K562 (cell line): ENCODE data around the gene PIGB. TPM values are rescaled to one million over a fixed set of nuclear protein-coding genes. Genes with fewer than 3 reads are reported as not detected.
A peak's percentile ranks its signal among the peaks of the same experiment; 100 is the strongest.

ENCODE experiments used
- JUNB ChIP-seq: fragments of 450-650 bp; formaldehyde crosslinking; conservative IDR thresholded peaks from 2 replicates; pipeline ENCODE4 v1.4.0; 2020; ENCODE audit warnings: mild to moderate bottlenecking
- MAFG ChIP-seq: fragments of 450-650 bp; conservative IDR thresholded peaks from 2 replicates; pipeline ENCODE4 v1.6.1; 2016; ENCODE audit warnings: missing genetic modification characterization, missing compliant biosample characterization
- NEUROD1 ChIP-seq: fragments of 150-350 bp; IDR thresholded peaks from 2 replicates; pipeline ENCODE4 v1.6.1; 2014; ENCODE audit warnings: borderline replicate concordance, low read length, low read depth; ENCODE audit not compliant: partially characterized antibody
- NONO ChIP-seq, 2 experiments: fragments of 200-400 bp in 1 of 2; fragments of 450-650 bp in 1 of 2; formaldehyde crosslinking in 1 of 2; IDR thresholded peaks; 2 replicates each; pipeline ENCODE4 v1.6.1; 2017; ENCODE audit warnings: low read depth in 2 of 2, mild to moderate bottlenecking in 2 of 2, moderate library complexity in 2 of 2, low read length in 1 of 2
- NR4A1 ChIP-seq, 2 experiments: fragments of 250-450 bp in 1 of 2; fragments of 450-650 bp in 1 of 2; sonication (Bioruptor Pico) in 1 of 2; IDR thresholded peaks; 2 replicates each; pipeline versions ENCODE4 v1.4.0 to v1.6.1; 2016 to 2020; ENCODE audit warnings: mild to moderate bottlenecking in 2 of 2, missing compliant biosample characterization in 1 of 2, missing genetic modification characterization in 1 of 2, moderate library complexity in 1 of 2
- PATZ1 ChIP-seq: fragments of 250-450 bp; sonication (Bioruptor Pico); IDR thresholded peaks from 2 replicates; pipeline ENCODE4 v1.5.0; 2020; ENCODE audit warnings: mild to moderate bottlenecking, borderline replicate concordance
- RFX1 ChIP-seq: fragments of 450-650 bp; IDR thresholded peaks from 2 replicates; pipeline ENCODE4 v1.6.1; 2016; ENCODE audit warnings: mild to moderate bottlenecking, moderate library complexity
- RFX7 ChIP-seq: fragments of 250-450 bp; sonication (Bioruptor Pico); IDR thresholded peaks from 2 replicates; pipeline ENCODE4 v1.5.1; 2021; ENCODE audit warnings: mild to moderate bottlenecking
- RHOXF2B ChIP-seq: fragments of 250-450 bp; sonication (Bioruptor Pico); conservative IDR thresholded peaks from 2 replicates; pipeline ENCODE4 v1.5.1; 2021
- SIN3A ChIP-seq, 2 experiments: fragments of 150-350 bp in 1 of 2; IDR thresholded peaks; 2 replicates each; pipeline ENCODE4 v1.6.1; 2011 to 2016; ENCODE audit warnings: borderline replicate concordance in 2 of 2, low read depth in 2 of 2, low read length in 2 of 2, mild to moderate bottlenecking in 2 of 2, moderate library complexity in 2 of 2; ENCODE audit not compliant: control insufficient read depth in 1 of 2
- SIX5 ChIP-seq, 2 experiments: IDR thresholded peaks; 2 replicates each; pipeline ENCODE4 v1.6.1; 2011; ENCODE audit warnings: low read length in 2 of 2, borderline replicate concordance in 1 of 2, low read depth in 1 of 2, mild to moderate bottlenecking in 1 of 2, moderate library complexity in 1 of 2; ENCODE audit not compliant: insufficient read depth in 1 of 2
- SMARCE1 ChIP-seq: fragments of 450-650 bp; IDR thresholded peaks from 2 replicates; pipeline ENCODE4 v1.7.1; 2016; ENCODE audit warnings: mild to moderate bottlenecking
- ZBTB40 ChIP-seq, 2 experiments: fragments of 450-650 bp in 1 of 2; sonication (generic) in 1 of 2; formaldehyde crosslinking in 1 of 2; IDR thresholded peaks; 2 replicates each; pipeline versions ENCODE4 v1.7.1 to v1.9.0; 2016 to 2022; ENCODE audit warnings: inconsistent platforms in 1 of 2, mild to moderate bottlenecking in 1 of 2, missing genetic modification reagents in 1 of 2
- polyA plus RNA-seq, 8 experiments: library from polyadenylated mRNA; depleted of rRNA in 4 of 8; stranded (reverse) in 5 of 8; unstranded in 3 of 8; fragments of >200 nt; fragmentation: Nextera tagmentation in 2 of 8; fragmentation: Illumina TruSeq in 1 of 8; extraction: Ambion mirVana in 2 of 8; extraction: Trizol in 1 of 8; gene quantifications; 2 replicates each; pipeline versions ENCODE4 v1.2.1 to v1.2.3, GENCODE V29; 2011 to 2014; ENCODE audit warnings: inconsistent platforms in 1 of 8, missing spikeins in 1 of 8
- total RNA-seq, 7 experiments: library from RNA; depleted of rRNA in 6 of 7; stranded (reverse); fragments of >200 nt in 6 of 7; fragmentation: Illumina TruSeq in 2 of 7; extraction: Trizol in 2 of 7; gene quantifications; 2 replicates each; pipeline versions ENCODE4 v1.2.1 to v1.2.3, GENCODE V29; 2011 to 2021; ENCODE audit warnings: low replicate concordance in 1 of 7
- TF ChIP-seq, protein P1 (sequence below): fragments of 250-450 bp; sonication (Bioruptor Pico); IDR thresholded peaks from 2 replicates; pipeline ENCODE4 v1.5.1; 2021; ENCODE audit warnings: mild to moderate bottlenecking

PIGB gene
- total and polyA plus RNA-seq, 9 of the 15 experiments (the other 6 are each of a cell fraction or from before 2014, with no cell fraction given) = 9.9 to 32.3 (median 18.2) TPM

- peak; percentile 81 for TF ChIP-seq ZBTB40 (IDR thresholded peaks at IDR 0.05)
- TF ChIP-seq ZBTB40 (CRISPR knock-in tag; IDR thresholded peaks at IDR 0.05) = no peak
- TF ChIP-seq RFX7 (CRISPR knock-in tag) = no peak
- peak; percentile 36; the same call in 1 of the 2 replicates for TF ChIP-seq MAFG (tag)
- no peak for TF ChIP-seq RHOXF2B (CRISPR knock-in tag)
- TF ChIP-seq NEUROD1 = no peak
- TF ChIP-seq, protein P1, sequence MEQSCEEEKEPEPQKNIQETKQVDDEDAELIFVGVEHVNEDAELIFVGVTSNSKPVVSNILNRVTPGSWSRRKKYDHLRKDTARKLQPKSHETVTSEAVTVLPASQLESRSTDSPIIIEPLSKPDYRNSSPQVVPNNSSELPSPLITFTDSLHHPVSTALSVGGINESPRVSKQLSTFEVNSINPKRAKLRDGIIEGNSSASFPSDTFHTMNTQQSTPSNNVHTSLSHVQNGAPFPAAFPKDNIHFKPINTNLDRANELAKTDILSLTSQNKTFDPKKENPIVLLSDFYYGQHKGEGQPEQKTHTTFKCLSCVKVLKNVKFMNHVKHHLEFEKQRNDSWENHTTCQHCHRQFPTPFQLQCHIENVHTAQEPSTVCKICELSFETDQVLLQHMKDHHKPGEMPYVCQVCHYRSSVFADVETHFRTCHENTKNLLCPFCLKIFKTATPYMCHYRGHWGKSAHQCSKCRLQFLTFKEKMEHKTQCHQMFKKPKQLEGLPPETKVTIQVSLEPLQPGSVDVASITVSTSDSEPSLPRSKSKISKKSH (CRISPR knock-in tag) = no peak
- TF ChIP-seq JUNB (CRISPR knock-in tag) = 0 out of 2 replicates have a peak, but pooled peaks have one; percentile 40
- TF ChIP-seq SMARCE1 = peak; percentile 96
- TF ChIP-seq RFX1 = 0 out of 2 replicates have a peak, but pooled peaks have one; percentile 8
- TF ChIP-seq NR4A1 (CRISPR knock-in tag; IDR thresholded peaks at IDR 0.05) = no peak
- TF ChIP-seq NR4A1 (tag; IDR thresholded peaks at IDR 0.05) = no peak
- TF ChIP-seq NONO (IDR thresholded peaks at IDR 0.05; ENCODE audit: low read depth in 2 of 2, low read length in 1 of 2) = no peak
- TF ChIP-seq SIX5 (IDR thresholded peaks at IDR 0.05; ENCODE audit: borderline replicate concordance in 1 of 2, insufficient read depth in 1 of 2, low read depth in 1 of 2, low read length in 2 of 2) = no peak
- no peak for TF ChIP-seq PATZ1 (CRISPR knock-in tag)
- no peak for TF ChIP-seq SIN3A (IDR thresholded peaks at IDR 0.05; ENCODE audit: borderline replicate concordance in 2 of 2, control insufficient read depth in 1 of 2, low read depth in 2 of 2, low read length in 2 of 2)
These were observed 36.7 kb upstream of the PIGB start (continued) for GRCh38 chr15:55282284-55282833.
